ENCODE measurements around the gene HS6ST3. TPM values are rescaled to one million over a fixed set of nuclear protein-coding genes. Genes with fewer than 3 reads are reported as not detected.
"Not testable (repeated sequence)": the region's sequence is repeated elsewhere in the genome, so short reads cannot be mapped to it uniquely, and the experiment has no call there.

HS6ST3 gene
- total and polyA plus RNA-seq, 2 experiments from 2014 or later = 0.11 TPM; not detected in 1

GRCh38 chr13:96769874-96770273 lies 680.0 kb downstream of the HS6ST3 start:
- in situ Hi-C loops (cut with MboI) = no loop called here
- DNase-seq = no peak

GRCh38 chr13:96771486-96772367 lies 681.8 kb downstream of the HS6ST3 start:
- 73 to 76% methylated on average over 6 of the region's 6 CpGs for WGBS, 2 experiments (ENCODE audit: low coverage in 1 of 2, low lambda C conversion rate in 2 of 2, missing lambda C conversion rate in 2 of 2)
- H2AFZ ChIP-seq = no peak overlapping the region
- no peaks in the 10 kb centered on the region for H3K27me3 ChIP-seq (replicated peaks; ENCODE audit: insufficient read depth)
- H3K4me3 ChIP-seq = no peak overlapping the region
- H3K9ac ChIP-seq = no peak overlapping the region
- H4K20me1 ChIP-seq (ENCODE audit: insufficient read depth) = no peaks in the 10 kb centered on the region
- no peak overlapping the region for H3K27ac ChIP-seq
- TF ChIP-seq EZH2phosphoT487 (IDR thresholded peaks at IDR 0.05; ENCODE audit: insufficient read depth, low read depth) = no peak
- TF ChIP-seq EZH2 (IDR thresholded peaks at IDR 0.05; ENCODE audit: insufficient read depth, poor library complexity, severe bottlenecking) = no peak
- H3K4me1 ChIP-seq (ENCODE audit: insufficient read depth) = no peaks in the 10 kb centered on the region
- H3F3A ChIP-seq (ENCODE audit: insufficient read depth) = no peaks in the 10 kb centered on the region
- peak; percentile 9 for DNase-seq
- no peaks in the 10 kb centered on the region for H3K79me2 ChIP-seq (ENCODE audit: insufficient read depth)
- in situ Hi-C loops (cut with MboI) = no loop called here
- H3K9me3 ChIP-seq (ENCODE audit: low read depth) = no peaks in the 10 kb centered on the region
- no peaks in the 10 kb centered on the region; the same call in 1 of the 2 replicates for H3K9me2 ChIP-seq (ENCODE audit: insufficient read depth)
- no peak overlapping the region for H3K4me2 ChIP-seq (ENCODE audit: unreplicated experiment)
- no peaks in the 10 kb centered on the region for H3K36me3 ChIP-seq (ENCODE audit: low read depth)

More at GRCh38 chr13:96769874-96770273, 680.0 kb downstream of the HS6ST3 start:
- Histone ChIP-seq H4K20me1 (ENCODE audit: insufficient read depth) (no peaks in the 10 kb centered on the region), H3K9ac (no peak overlapping the region), H3K9me3 (ENCODE audit: low read depth) (no peaks in the 10 kb centered on the region), H3K9me2 (ENCODE audit: insufficient read depth) (no peaks in the 10 kb centered on the region; the same call in 1 of the 2 replicates), H3K36me3 (ENCODE audit: low read depth) (no peaks in the 10 kb centered on the region), H3F3A (ENCODE audit: insufficient read depth) (no peaks in the 10 kb centered on the region), H3K27me3 (replicated peaks; ENCODE audit: insufficient read depth) (no peaks in the 10 kb centered on the region), H3K4me3 (no peak overlapping the region), H3K4me1 (ENCODE audit: insufficient read depth) (no peaks in the 10 kb centered on the region), H3K79me2 (ENCODE audit: insufficient read depth) (no peaks in the 10 kb centered on the region), H2AFZ (no peak overlapping the region), H3K27ac (no peak overlapping the region), H3K4me2 (ENCODE audit: unreplicated experiment) (no peak overlapping the region)
- no peak for TF ChIP-seq EZH2 (IDR thresholded peaks at IDR 0.05; ENCODE audit: insufficient read depth, poor library complexity, severe bottlenecking)
- TF ChIP-seq EZH2phosphoT487 (IDR thresholded peaks at IDR 0.05; ENCODE audit: insufficient read depth, low read depth) = no peak
- WGBS, 2 experiments (ENCODE audit: low coverage in 1 of 2, low lambda C conversion rate in 2 of 2, missing lambda C conversion rate in 2 of 2) = 13 to 17% methylated on average over 1 of the region's 1 CpG

GRCh38 chr13:96772426-96772825 lies 682.5 kb downstream of the HS6ST3 start:
- no peaks in the 10 kb centered on the region for H4K20me1 ChIP-seq (ENCODE audit: insufficient read depth)
- H3K4me2 ChIP-seq (ENCODE audit: unreplicated experiment) = no peak overlapping the region
- 75 to 76% methylated on average over 2 of the region's 2 CpGs for WGBS, 2 experiments (ENCODE audit: low coverage in 1 of 2, low lambda C conversion rate in 2 of 2, missing lambda C conversion rate in 2 of 2)
- H2AFZ ChIP-seq = no peak overlapping the region
- in situ Hi-C loops (cut with MboI) = no loop called here
- H3K79me2 ChIP-seq (ENCODE audit: insufficient read depth) = no peaks in the 10 kb centered on the region
- no peak overlapping the region for H3K27ac ChIP-seq
- H3K36me3 ChIP-seq (ENCODE audit: low read depth) = no peaks in the 10 kb centered on the region
- H3K4me3 ChIP-seq = no peak overlapping the region
- H3K9me3 ChIP-seq (ENCODE audit: low read depth) = no peaks in the 10 kb centered on the region
- no peaks in the 10 kb centered on the region for H3K27me3 ChIP-seq (replicated peaks; ENCODE audit: insufficient read depth)
- TF ChIP-seq EZH2 (IDR thresholded peaks at IDR 0.05; ENCODE audit: insufficient read depth, poor library complexity, severe bottlenecking) (no peak), EZH2phosphoT487 (IDR thresholded peaks at IDR 0.05; ENCODE audit: insufficient read depth, low read depth) (no peak)
- H3K9me2 ChIP-seq (ENCODE audit: insufficient read depth) = no peaks in the 10 kb centered on the region
- H3K4me1 ChIP-seq (ENCODE audit: insufficient read depth) = no peaks in the 10 kb centered on the region
- no peak for DNase-seq
- H3F3A ChIP-seq (ENCODE audit: insufficient read depth) = no peaks in the 10 kb centered on the region
- no peak overlapping the region for H3K9ac ChIP-seq

GRCh38 chr13:96778302-96778701 lies 688.4 kb downstream of the HS6ST3 start:
- H3K36me3 ChIP-seq (ENCODE audit: low read depth); H3K9me2 ChIP-seq (ENCODE audit: insufficient read depth); H3K4me3 ChIP-seq; H3K9me3 ChIP-seq (ENCODE audit: low read depth); H2AFZ ChIP-seq; H3K9ac ChIP-seq; H4K20me1 ChIP-seq (ENCODE audit: insufficient read depth); H3K27me3 ChIP-seq (replicated peaks; ENCODE audit: insufficient read depth); H3K79me2 ChIP-seq (ENCODE audit: insufficient read depth); DNase-seq; H3K4me2 ChIP-seq (ENCODE audit: unreplicated experiment); H3K4me1 ChIP-seq (ENCODE audit: insufficient read depth); H3K27ac ChIP-seq; in situ Hi-C loops (cut with MboI); H3F3A ChIP-seq (ENCODE audit: insufficient read depth): not testable (repeated sequence)
- WGBS, 2 experiments (ENCODE audit: low coverage in 1 of 2, low lambda C conversion rate in 2 of 2, missing lambda C conversion rate in 2 of 2) = 95 to 96% methylated on average over 3 of the region's 3 CpGs

Data from GM23248 (cell line).